Raji (cell line): ENCODE results near the gene ABCC5.

Experiments used
- POLR2A ChIP-seq: IDR thresholded peaks from 2 replicates; pipeline ENCODE4 v1.6.1; 2011; ENCODE audit warnings: low read depth, low read length, control low read depth; ENCODE audit not compliant: insufficient read depth

ABCC5 gene

GRCh38 chr3:184016811-184017671, 643 bp downstream of the ABCC5 start:
- no peak for TF ChIP-seq POLR2A

GRCh38 chr3:184016169-184016570, 1.5 kb downstream of the ABCC5 start:
- TF ChIP-seq POLR2A: no peak

- no peak for TF ChIP-seq POLR2A
These were observed 2.2 kb downstream of the ABCC5 start for GRCh38 chr3:184015381-184016019.

GRCh38 chr3:184011937-184012889, 5.5 kb downstream of the ABCC5 start:
- TF ChIP-seq POLR2A: no peak

- no peak for TF ChIP-seq POLR2A
These were observed 6.3 kb downstream of the ABCC5 start for GRCh38 chr3:184011230-184011876.

DNA sequence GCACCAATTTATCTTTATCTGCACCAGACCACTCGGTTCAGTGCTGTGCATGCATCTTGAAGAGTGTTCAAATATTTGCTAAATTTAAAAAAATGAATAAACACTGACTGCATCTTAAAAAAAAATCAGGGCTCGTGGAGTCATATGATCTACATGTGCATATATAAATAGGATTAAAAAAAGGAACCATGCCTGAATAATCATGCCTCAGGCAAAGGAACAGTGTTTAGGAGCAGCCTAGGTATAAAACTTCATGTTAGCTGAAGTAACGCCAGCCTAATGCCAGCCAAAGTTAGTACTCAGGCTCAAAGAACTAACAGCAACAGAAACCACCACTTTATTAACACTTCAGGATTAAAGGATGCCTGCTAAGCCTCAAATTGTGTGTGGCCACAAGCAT, 9.5 kb downstream of the ABCC5 start:
- no peak for TF ChIP-seq POLR2A

GRCh38 chr3:184005941-184006507, 11.7 kb downstream of the ABCC5 start:
- TF ChIP-seq POLR2A: no peak

DNA sequence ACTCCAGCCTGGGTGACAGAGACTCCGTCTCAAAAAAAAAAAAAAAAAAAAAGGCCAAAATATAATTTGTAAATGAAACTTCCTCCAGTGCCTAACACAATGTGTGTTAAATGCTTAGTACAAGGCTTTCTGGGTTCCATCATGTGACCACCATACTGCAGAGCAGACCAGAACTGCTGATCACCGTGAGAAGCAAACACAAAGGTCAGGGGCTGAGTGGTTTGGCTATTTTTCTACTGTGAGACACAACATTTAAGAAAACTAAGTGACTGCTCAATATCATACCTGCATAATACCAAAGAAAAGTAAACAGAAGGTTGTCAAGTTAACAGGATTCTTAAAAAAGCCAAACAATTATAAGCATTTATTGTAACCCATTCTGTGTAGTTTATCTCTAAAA, 13.2 kb downstream of the ABCC5 start:
- TF ChIP-seq POLR2A: no peak

- no peak for TF ChIP-seq POLR2A
These were observed 14.3 kb downstream of the ABCC5 start for GRCh38 chr3:184003187-184003967.

DNA sequence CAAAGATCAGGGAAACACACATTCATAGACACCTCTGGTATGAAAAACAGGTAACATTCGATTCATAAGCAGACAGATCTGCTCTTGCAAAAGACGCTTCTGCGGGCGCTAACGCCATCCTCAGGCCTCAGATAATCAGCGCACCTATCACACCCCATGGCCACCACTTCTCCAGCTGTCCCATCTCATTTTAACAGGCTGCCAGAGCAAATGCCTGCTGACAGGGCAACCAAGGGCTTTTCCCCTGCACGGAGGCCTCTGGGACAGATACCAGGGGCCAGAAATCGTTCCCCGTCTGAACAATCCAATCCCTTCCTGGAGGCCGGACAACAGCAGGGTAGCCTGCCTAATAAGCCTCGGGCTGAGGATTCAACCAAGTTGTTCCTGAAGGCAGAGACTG, 15.2 kb downstream of the ABCC5 start:
- no peak for TF ChIP-seq POLR2A

DNA sequence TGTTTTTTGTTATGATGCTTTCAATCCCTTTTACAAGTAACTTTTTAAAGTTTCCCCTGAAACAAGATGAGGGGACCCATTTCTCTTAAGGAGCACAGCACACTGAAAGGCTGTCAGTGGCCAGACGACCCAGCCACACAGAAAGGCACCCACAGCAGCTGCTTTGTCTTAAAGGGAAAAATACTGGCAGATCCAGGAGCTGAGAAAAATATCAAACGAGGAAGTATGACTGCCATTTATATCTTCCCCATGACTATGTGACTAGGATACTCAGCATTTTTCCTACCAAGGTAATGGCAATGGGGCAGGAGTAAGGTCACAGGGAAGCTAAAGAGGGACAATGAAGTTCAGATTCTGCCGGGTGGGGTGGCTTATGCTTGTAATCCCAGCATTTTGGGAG, 15.9 kb downstream of the ABCC5 start:
- TF ChIP-seq POLR2A: no peak

- TF ChIP-seq POLR2A: no peak
These were observed 26.3 kb downstream of the ABCC5 start for GRCh38 chr3:183991403-183991802.

- TF ChIP-seq POLR2A: no peak
These were observed 29.4 kb downstream of the ABCC5 start for GRCh38 chr3:183988216-183988790.

- no peak for TF ChIP-seq POLR2A
These were observed 30.6 kb downstream of the ABCC5 start for GRCh38 chr3:183987000-183987600.
